Measurements from ENCODE around the gene CYBRD1. TPM values are rescaled to one million over a fixed set of nuclear protein-coding genes. Genes with fewer than 3 reads are reported as not detected.
A peak's percentile ranks its signal among the peaks of the same experiment; 100 is the strongest.

Gene CYBRD1, protein sequence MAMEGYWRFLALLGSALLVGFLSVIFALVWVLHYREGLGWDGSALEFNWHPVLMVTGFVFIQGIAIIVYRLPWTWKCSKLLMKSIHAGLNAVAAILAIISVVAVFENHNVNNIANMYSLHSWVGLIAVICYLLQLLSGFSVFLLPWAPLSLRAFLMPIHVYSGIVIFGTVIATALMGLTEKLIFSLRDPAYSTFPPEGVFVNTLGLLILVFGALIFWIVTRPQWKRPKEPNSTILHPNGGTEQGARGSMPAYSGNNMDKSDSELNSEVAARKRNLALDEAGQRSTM
- 66.1 and 66.4 TPM in 2 replicates for total RNA-seq
- 42.4 and 46.0 TPM in 2 replicates for polyA plus RNA-seq

GRCh38 chr2:171522052-171522787, at the start of gene CYBRD1:
Gene CYBRD1, plus strand, starts transcription at chr2:171522474. Its CDS starts 72 bp downstream, at chr2:171522546.
- Histone ChIP-seq H3K79me2 (peaks cover 24% of the 10 kb centered on the region), H3K27ac (peak within 1 kb of the TSS; percentile 83), H3K4me1 (ENCODE audit: insufficient read depth) (peaks cover 14% of the 10 kb centered on the region), H3K9me3 (ENCODE audit: low read depth) (no peaks in the 10 kb centered on the region), H3K9me2 (replicated peaks; ENCODE audit: insufficient read depth) (no peaks in the 10 kb centered on the region), H2AFZ (peak within 1 kb of the TSS; percentile 92), H3K27me3 (peaks cover 36% of the 10 kb centered on the region), H4K20me1 (ENCODE audit: insufficient read depth, poor library complexity, severe bottlenecking) (no peaks in the 10 kb centered on the region), H3K4me3 (peak within 1 kb of the TSS; percentile 95), H3K4me2 (peak within 1 kb of the TSS; percentile 92), H3K36me3 (replicated peaks; ENCODE audit: insufficient read depth, low read depth) (no peaks in the 10 kb centered on the region)
- DNase-seq (ENCODE audit: low spot score) = peak; percentile 80
- TF ChIP-seq, protein P1, sequence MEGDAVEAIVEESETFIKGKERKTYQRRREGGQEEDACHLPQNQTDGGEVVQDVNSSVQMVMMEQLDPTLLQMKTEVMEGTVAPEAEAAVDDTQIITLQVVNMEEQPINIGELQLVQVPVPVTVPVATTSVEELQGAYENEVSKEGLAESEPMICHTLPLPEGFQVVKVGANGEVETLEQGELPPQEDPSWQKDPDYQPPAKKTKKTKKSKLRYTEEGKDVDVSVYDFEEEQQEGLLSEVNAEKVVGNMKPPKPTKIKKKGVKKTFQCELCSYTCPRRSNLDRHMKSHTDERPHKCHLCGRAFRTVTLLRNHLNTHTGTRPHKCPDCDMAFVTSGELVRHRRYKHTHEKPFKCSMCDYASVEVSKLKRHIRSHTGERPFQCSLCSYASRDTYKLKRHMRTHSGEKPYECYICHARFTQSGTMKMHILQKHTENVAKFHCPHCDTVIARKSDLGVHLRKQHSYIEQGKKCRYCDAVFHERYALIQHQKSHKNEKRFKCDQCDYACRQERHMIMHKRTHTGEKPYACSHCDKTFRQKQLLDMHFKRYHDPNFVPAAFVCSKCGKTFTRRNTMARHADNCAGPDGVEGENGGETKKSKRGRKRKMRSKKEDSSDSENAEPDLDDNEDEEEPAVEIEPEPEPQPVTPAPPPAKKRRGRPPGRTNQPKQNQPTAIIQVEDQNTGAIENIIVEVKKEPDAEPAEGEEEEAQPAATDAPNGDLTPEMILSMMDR (IDR thresholded peaks at IDR 0.05; ENCODE audit: poor library complexity) = no peak
- TF ChIP-seq EZH2phosphoT487 (IDR thresholded peaks at IDR 0.05; ENCODE audit: low read depth, severe bottlenecking, unreplicated experiment) (no peak), EZH2 (IDR thresholded peaks at IDR 0.05; ENCODE audit: borderline replicate concordance) (no peak)
- WGBS (ENCODE audit: low lambda C conversion rate, missing lambda C conversion rate) = 2% methylated on average over 38 of the region's 45 CpGs

DNA sequence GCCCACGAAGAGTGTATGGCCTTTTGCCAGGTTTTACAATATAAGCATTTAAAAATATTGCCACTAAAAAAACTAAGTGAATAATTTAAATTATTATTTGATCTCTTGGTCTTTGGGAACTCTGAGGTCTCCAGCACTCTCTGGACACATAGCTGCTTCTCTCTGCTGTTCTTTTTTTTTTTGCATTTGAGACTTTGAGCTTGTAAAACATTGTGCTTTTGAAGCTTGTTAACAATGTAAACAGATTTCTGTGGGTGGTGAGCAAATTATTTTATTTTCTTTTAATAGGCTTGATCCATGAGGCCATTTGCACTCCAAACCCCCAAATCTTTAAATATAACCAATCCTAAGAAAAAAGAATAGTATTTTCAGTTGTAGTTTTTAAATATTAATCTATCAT, 46.3 kb upstream of the CYBRD1 start:
- Histone ChIP-seq H3K27ac (no peak overlapping the region), H3K36me3 (replicated peaks; ENCODE audit: insufficient read depth, low read depth) (no peaks in the 10 kb centered on the region), H2AFZ (no peak overlapping the region), H3K4me1 (ENCODE audit: insufficient read depth) (peaks cover 5% of the 10 kb centered on the region), H3K79me2 (no peaks in the 10 kb centered on the region), H3K4me3 (no peak overlapping the region), H3K27me3 (no peaks in the 10 kb centered on the region), H3K4me2 (no peak overlapping the region), H4K20me1 (ENCODE audit: insufficient read depth, poor library complexity, severe bottlenecking) (no peaks in the 10 kb centered on the region), H3K9me3 (ENCODE audit: low read depth) (no peaks in the 10 kb centered on the region), H3K9me2 (replicated peaks; ENCODE audit: insufficient read depth) (no peaks in the 10 kb centered on the region)
- DNase-seq (ENCODE audit: low spot score) = no peak
- 90% methylated on average over 1 of the region's 1 CpG for WGBS (ENCODE audit: low lambda C conversion rate, missing lambda C conversion rate)
- TF ChIP-seq EZH2 (IDR thresholded peaks at IDR 0.05; ENCODE audit: borderline replicate concordance) (no peak), EZH2phosphoT487 (IDR thresholded peaks at IDR 0.05; ENCODE audit: low read depth, severe bottlenecking, unreplicated experiment) (no peak)
- TF ChIP-seq, protein P1 (IDR thresholded peaks at IDR 0.05; ENCODE audit: poor library complexity) = no peak

DNA sequence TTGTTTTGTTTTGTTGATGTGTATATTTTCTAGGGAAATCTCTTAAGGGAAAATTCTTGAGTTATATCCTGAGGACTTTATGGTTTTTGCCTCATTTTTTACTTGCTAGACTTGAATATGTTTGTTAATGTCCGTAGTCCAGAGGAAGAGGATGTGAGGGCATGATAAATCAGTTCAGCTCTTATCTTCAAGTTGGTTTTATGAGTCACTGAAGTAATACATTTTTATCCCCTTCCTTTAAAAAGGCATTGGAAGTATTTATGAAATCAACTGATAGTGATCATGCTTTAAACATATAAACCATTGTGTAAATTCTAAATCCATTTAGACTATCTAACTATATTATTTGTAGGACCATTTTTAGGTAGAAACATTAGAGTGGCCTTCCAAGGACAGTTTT, 43.9 kb upstream of the CYBRD1 start:
- Histone ChIP-seq H3K4me1 (ENCODE audit: insufficient read depth) (peaks cover 5% of the 10 kb centered on the region), H3K9me2 (replicated peaks; ENCODE audit: insufficient read depth) (no peaks in the 10 kb centered on the region), H3K27me3 (no peaks in the 10 kb centered on the region), H3K27ac (no peak overlapping the region), H3K9me3 (ENCODE audit: low read depth) (no peaks in the 10 kb centered on the region), H3K4me2 (no peak overlapping the region), H4K20me1 (ENCODE audit: insufficient read depth, poor library complexity, severe bottlenecking) (no peaks in the 10 kb centered on the region), H3K36me3 (replicated peaks; ENCODE audit: insufficient read depth, low read depth) (no peaks in the 10 kb centered on the region), H3K4me3 (no peak overlapping the region), H2AFZ (no peak overlapping the region), H3K79me2 (no peaks in the 10 kb centered on the region)
- WGBS (ENCODE audit: low lambda C conversion rate, missing lambda C conversion rate) = 36% methylated on average over 1 of the region's 1 CpG
- no peak for DNase-seq (ENCODE audit: low spot score)
- no peak for TF ChIP-seq EZH2phosphoT487 (IDR thresholded peaks at IDR 0.05; ENCODE audit: low read depth, severe bottlenecking, unreplicated experiment)
- no peak for TF ChIP-seq EZH2 (IDR thresholded peaks at IDR 0.05; ENCODE audit: borderline replicate concordance)
- TF ChIP-seq, protein P1 (IDR thresholded peaks at IDR 0.05; ENCODE audit: poor library complexity) = no peak

Measured in hepatocyte (in vitro differentiated cells).